Thymus (tissue), 11 donors: Measurements from ENCODE around the gene KCTD12. TPM values are rescaled to one million over a fixed set of nuclear protein-coding genes. Genes with fewer than 3 reads are reported as not detected.
"Not testable (repeated sequence)": the region's sequence is repeated elsewhere in the genome, so short reads cannot be mapped to it uniquely, and the experiment has no call there.

Source experiments
- DNase-seq, 9 donors: peaks; one replicate each; pipeline ENCODE4 v3.0.0-alpha.2; 2013; ENCODE audit warnings: low spot score in 9 of 9, low read depth in 6 of 9, missing footprints in 1 of 9
- H3K27ac ChIP-seq, 2 donors: one replicate each; pipeline ENCODE4 v1.5.1; 2013; ENCODE audit warnings: control low read depth in 1 of 2, low read depth in 1 of 2, low read length in 1 of 2, mild to moderate bottlenecking in 1 of 2, moderate library complexity in 1 of 2
- H3K27me3 ChIP-seq, 2 donors: one replicate each; pipeline ENCODE4 v1.5.1; 2013; ENCODE audit warnings: low read length in 1 of 2; ENCODE audit not compliant: control insufficient read depth in 2 of 2, insufficient read depth in 1 of 2
- H3K36me3 ChIP-seq, 2 donors: one replicate each; pipeline ENCODE4 v1.5.1; 2013; ENCODE audit warnings: low read length in 1 of 2, mild to moderate bottlenecking in 1 of 2, moderate library complexity in 1 of 2; ENCODE audit not compliant: control insufficient read depth in 2 of 2, insufficient read depth in 2 of 2
- H3K4me1 ChIP-seq, 2 donors: one replicate each; pipeline ENCODE4 v1.5.1; 2013; ENCODE audit warnings: low read length in 2 of 2; ENCODE audit not compliant: control insufficient read depth in 2 of 2, insufficient read depth in 2 of 2
- H3K4me3 ChIP-seq, 2 donors: one replicate each; pipeline ENCODE4 v1.5.1; 2013; ENCODE audit warnings: low read length in 2 of 2, control low read depth in 1 of 2, mild to moderate bottlenecking in 1 of 2
- H3K9me3 ChIP-seq, 2 donors: one replicate each; pipeline ENCODE4 v1.5.1; 2013; ENCODE audit warnings: low read length in 1 of 2, mild to moderate bottlenecking in 1 of 2; ENCODE audit not compliant: control insufficient read depth in 2 of 2, insufficient read depth in 1 of 2
- WGBS: extraction: QIAGEN DNeasy Blood & Tissue Kit; methylation state at CpG from one replicate; pipeline ENCODE4 v1.1.7; 2013; 5-methylcytosine and 5-hydroxymethylcytosine counted together
- polyA plus RNA-seq: library from polyadenylated mRNA; stranded (reverse); fragments of 200-250 nt; gene quantifications from one replicate; pipeline ENCODE4 v1.2.3, GENCODE V29; 2013
- total RNA-seq: library from RNA; stranded (reverse); fragments of 120-200 nt; gene quantifications from one replicate; pipeline ENCODE4 v1.2.4, GENCODE V29; 2013
- donor health status: healthy.

KCTD12 gene
- total and polyA plus RNA-seq, 2 donors: 16.7 to 35.4 TPM

DNA sequence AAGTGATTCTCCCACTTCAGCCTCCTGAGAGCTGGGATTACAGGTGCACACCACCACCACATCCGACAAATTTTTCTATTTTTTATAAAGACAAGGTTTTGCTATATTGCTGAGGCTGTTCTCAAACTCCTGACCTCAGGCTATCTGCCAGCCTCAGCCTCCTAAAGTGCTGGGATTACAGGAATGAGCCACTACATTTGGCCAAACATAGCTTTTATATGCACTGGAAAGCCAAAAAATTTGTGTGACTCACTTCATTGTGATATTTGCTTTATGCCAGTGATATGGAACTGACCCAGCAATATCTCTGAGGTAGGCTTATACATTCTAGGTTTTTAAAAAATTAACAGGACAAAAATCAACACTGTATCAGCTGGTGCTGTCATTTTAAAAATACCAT is 35.3 kb upstream of the KCTD12 start:
- WGBS: 95% methylated on average over 1 of the region's 1 CpG
- no peak for DNase-seq
- Histone ChIP-seq H3K9me3 (no peaks in the 10 kb centered on the region), H3K36me3 (no peaks in the 10 kb centered on the region), H3K27me3 (no peaks in the 10 kb centered on the region), H3K4me3 (no peak overlapping the region), H3K4me1 (no peaks in the 10 kb centered on the region), H3K27ac (no peak overlapping the region)

DNA sequence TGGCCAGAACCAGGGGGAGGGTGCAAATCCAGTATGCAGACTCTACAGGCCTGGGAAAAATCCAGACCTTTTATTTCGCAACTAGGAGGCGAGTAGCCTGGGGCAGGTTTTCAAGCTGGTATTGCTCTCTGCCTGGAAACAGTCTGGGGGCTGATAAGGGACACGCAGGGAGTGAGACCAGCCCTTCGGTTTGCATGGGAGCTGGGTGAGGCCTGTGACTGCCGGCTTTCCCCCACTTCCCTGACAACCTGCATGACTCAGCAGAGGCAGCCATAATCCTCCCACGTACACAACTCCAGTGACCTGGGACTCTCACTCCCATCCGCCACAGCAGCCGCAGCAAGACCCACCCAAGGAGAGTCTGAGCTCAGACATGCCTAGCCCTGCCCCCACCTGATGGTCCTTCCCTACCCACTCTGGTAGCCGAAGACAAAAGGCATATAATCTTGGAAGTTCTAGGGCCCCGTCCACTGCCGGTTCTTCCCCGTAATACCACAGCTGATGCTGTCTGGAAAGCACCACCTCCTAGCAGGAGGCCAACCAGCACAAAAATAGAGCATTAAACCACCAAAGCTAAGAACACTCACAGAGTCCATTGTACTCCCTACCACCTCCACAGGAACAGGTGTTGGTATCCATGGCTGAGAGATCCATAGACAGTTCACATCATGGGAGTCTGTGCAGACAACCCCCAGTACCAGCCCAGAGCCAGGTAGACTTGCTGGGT is 31.7 kb upstream of the KCTD12 start:
- H3K9me3 ChIP-seq, H3K27me3 ChIP-seq, DNase-seq, H3K4me1 ChIP-seq, H3K36me3 ChIP-seq, H3K4me3 ChIP-seq, H3K27ac ChIP-seq: not testable (repeated sequence)
- 94% methylated on average over 12 of the region's 12 CpGs for WGBS

- WGBS: 99% methylated on average over 1 of the region's 1 CpG
- no peak for DNase-seq
- H3K27me3 ChIP-seq: no peaks in the 10 kb centered on the region
- no peak overlapping the region for H3K27ac ChIP-seq
- no peaks in the 10 kb centered on the region for H3K4me1 ChIP-seq
- no peak overlapping the region for H3K4me3 ChIP-seq
- H3K9me3 ChIP-seq: no peaks in the 10 kb centered on the region
- H3K36me3 ChIP-seq: no peaks in the 10 kb centered on the region
Measured at GRCh38 chr13:76917095-76917494, 30.9 kb upstream of the KCTD12 start.

- Histone ChIP-seq H3K4me1 (no peaks in the 10 kb centered on the region), H3K4me3 (no peak overlapping the region), H3K36me3 (no peaks in the 10 kb centered on the region), H3K27me3 (no peaks in the 10 kb centered on the region), H3K27ac (no peak overlapping the region), H3K9me3 (no peaks in the 10 kb centered on the region)
- no peak for DNase-seq
- WGBS: 97% methylated on average over 4 of the region's 4 CpGs
Measured at GRCh38 chr13:76913898-76914297, 27.7 kb upstream of the KCTD12 start.

- 95% methylated on average over 3 of the region's 3 CpGs for WGBS
Measured at GRCh38 chr13:76912476-76912875, 26.3 kb upstream of the KCTD12 start.

DNA sequence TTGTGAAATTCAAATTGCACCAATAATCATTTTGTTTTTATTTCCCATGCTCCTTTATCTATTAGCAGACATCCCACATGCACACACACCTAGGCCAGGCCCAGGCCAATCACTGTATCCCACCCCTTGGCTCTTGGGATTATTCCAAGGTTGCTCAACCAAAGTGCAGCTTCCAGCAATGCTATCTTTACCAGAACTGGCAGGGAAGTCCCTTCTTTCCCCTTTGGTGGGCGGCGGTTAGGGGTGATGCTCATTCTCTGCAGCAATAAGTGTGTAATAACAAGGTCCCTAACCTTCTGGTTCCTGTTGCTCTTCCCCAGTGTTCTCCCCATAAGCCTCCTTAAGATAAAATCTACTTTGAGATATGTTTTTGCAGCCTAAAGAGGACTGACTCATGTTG is 18.3 kb upstream of the KCTD12 start:
- WGBS: 88% methylated on average over 2 of the region's 2 CpGs
- no peak for DNase-seq
- Histone ChIP-seq H3K4me1 (no peaks in the 10 kb centered on the region), H3K4me3 (no peak overlapping the region), H3K36me3 (no peaks in the 10 kb centered on the region), H3K27ac (no peak overlapping the region), H3K9me3 (no peaks in the 10 kb centered on the region), H3K27me3 (no peaks in the 10 kb centered on the region)

More at GRCh38 chr13:76912476-76912875, 26.3 kb upstream of the KCTD12 start:
- Histone ChIP-seq H3K36me3 (no peaks in the 10 kb centered on the region), H3K4me1 (no peaks in the 10 kb centered on the region), H3K9me3 (no peaks in the 10 kb centered on the region), H3K4me3 (no peak overlapping the region), H3K27ac (no peak overlapping the region), H3K27me3 (no peaks in the 10 kb centered on the region)
- no peak for DNase-seq

DNA sequence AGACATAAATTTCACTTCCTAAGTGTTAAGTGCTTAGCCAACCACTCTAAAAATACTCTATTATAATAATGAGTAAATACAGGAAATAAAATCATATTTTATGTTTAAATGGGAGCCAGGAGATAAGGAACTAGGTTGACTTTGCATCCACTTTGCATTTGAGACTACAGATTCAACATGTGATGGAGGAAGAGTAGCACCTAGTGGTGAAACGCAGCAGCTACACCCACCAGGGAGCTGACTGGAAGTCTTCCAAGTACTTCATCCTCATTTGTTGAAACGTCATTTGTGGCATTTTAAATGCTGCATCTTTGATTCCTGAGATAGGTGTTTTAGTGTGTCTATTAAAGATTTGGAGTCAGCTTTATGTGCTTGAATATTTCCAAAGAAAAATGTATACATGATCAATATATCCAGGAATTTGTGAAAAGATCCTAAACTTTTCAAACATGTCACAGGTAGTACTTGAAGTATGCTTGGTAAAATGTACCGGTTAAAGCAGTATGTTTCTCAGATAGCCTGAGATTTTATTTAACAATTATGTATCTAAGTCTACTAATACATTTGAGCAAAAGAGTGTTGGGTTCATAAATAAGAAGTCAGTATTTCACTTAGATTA is 17.4 kb upstream of the KCTD12 start:
- H3K36me3 ChIP-seq: no peaks in the 10 kb centered on the region
- H3K4me1 ChIP-seq: no peaks in the 10 kb centered on the region
- WGBS: 32% methylated on average over 3 of the region's 3 CpGs
- no peaks in the 10 kb centered on the region for H3K27me3 ChIP-seq
- H3K27ac ChIP-seq: no peak overlapping the region
- DNase-seq: peak in 8 of 9 donors; percentile 56 to 85 (median 67)
- H3K4me3 ChIP-seq: no peak overlapping the region
- peaks cover 0 to 3% of the 10 kb centered on the region in 2 donors for H3K9me3 ChIP-seq

GRCh38 chr13:76899066-76899465 is 12.9 kb upstream of the KCTD12 start:
- H3K4me1 ChIP-seq, H3K27me3 ChIP-seq, H3K4me3 ChIP-seq, H3K36me3 ChIP-seq, DNase-seq, H3K27ac ChIP-seq, H3K9me3 ChIP-seq: not testable (repeated sequence)
- WGBS: 96% methylated on average over 4 of the region's 4 CpGs

GRCh38 chr13:76897171-76897570 is 11.0 kb upstream of the KCTD12 start:
- not testable (repeated sequence) for H3K27ac ChIP-seq, H3K9me3 ChIP-seq, DNase-seq, H3K4me3 ChIP-seq, H3K36me3 ChIP-seq, H3K27me3 ChIP-seq, H3K4me1 ChIP-seq
